Caki2 (cell line): ENCODE data around the gene PHF14. TPM values are rescaled to one million over a fixed set of nuclear protein-coding genes. Genes with fewer than 3 reads are reported as not detected.
"Not testable (repeated sequence)": the region's sequence is repeated elsewhere in the genome, so short reads cannot be mapped to it uniquely, and the experiment has no call there.

Source experiments
- DNase-seq: peaks from one replicate; pipeline ENCODE4 v3.0.0-alpha.2; 2015; ENCODE audit warnings: low read depth
- in situ Hi-C: cut with HindIII; loops from 2 replicates; pipeline ENCODE4 v1.10.0; 2016; ENCODE audit warnings: low sequenced_read_pairs, low pct_unique_long_range_greater_than_20kb, mixed read lengths
- total RNA-seq: library from RNA; depleted of rRNA; stranded (reverse); fragments of >200 nt; shearing (Covaris generic); gene quantifications from 2 replicates; pipeline ENCODE4 v1.2.3, GENCODE V29; 2014; ENCODE audit warnings: low replicate concordance; rRNA removed

PHF14 gene, protein sequence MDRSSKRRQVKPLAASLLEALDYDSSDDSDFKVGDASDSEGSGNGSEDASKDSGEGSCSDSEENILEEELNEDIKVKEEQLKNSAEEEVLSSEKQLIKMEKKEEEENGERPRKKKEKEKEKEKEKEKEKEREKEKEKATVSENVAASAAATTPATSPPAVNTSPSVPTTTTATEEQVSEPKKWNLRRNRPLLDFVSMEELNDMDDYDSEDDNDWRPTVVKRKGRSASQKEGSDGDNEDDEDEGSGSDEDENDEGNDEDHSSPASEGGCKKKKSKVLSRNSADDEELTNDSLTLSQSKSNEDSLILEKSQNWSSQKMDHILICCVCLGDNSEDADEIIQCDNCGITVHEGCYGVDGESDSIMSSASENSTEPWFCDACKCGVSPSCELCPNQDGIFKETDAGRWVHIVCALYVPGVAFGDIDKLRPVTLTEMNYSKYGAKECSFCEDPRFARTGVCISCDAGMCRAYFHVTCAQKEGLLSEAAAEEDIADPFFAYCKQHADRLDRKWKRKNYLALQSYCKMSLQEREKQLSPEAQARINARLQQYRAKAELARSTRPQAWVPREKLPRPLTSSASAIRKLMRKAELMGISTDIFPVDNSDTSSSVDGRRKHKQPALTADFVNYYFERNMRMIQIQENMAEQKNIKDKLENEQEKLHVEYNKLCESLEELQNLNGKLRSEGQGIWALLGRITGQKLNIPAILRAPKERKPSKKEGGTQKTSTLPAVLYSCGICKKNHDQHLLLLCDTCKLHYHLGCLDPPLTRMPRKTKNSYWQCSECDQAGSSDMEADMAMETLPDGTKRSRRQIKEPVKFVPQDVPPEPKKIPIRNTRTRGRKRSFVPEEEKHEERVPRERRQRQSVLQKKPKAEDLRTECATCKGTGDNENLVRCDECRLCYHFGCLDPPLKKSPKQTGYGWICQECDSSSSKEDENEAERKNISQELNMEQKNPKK
- total RNA-seq, result 21.1 and 36.8 TPM in 2 replicates

DNA sequence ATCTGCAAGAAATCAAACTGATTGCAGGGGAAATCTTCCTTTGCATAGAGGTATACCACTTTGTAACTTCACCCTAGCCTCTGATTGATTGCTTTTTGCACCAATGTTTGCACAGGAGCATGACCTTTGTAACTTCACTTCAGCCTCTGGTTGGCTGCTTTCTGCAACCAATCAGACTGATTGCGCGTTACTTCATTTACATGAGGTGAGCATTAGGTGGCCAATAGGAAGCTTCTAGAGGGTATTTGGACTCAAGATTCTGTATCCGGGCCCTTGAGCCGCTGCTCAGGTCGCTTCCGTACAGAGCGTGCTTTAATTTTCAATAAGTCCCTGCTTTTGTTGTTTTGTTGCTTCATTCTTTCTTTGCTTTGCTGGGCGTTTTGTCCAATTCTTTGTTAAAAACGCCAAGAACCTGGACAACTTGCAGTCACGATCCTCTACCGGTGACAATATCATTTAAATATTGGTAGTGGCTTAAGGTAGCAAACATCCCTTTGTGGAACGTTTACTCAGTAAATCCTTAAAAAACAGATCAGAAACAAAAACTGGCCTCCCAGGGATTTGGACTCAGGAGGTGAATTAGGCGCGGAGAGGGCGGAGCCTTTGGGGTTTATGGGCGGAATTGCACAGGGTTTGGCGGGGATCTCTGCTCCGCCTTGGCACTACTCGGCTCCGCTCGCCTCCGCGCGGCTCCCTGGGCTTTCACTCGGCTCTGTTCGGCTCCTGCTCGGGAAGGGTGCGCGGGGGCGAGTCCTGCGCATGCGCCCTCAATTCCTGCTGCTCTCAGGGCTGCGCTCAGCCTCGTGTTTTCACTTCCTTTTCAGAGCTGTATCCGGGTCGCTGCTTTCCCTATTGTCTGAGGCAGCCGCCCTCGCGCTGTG, at the start of gene PHF14:
Gene PHF14 (plus strand): TSS at position 812 of the 881 bp plus-strand sequence. CDS start 452 bp downstream, outside the sequence.
- peak; percentile 97 for DNase-seq
- in situ Hi-C loops, result no loop called here

DNA sequence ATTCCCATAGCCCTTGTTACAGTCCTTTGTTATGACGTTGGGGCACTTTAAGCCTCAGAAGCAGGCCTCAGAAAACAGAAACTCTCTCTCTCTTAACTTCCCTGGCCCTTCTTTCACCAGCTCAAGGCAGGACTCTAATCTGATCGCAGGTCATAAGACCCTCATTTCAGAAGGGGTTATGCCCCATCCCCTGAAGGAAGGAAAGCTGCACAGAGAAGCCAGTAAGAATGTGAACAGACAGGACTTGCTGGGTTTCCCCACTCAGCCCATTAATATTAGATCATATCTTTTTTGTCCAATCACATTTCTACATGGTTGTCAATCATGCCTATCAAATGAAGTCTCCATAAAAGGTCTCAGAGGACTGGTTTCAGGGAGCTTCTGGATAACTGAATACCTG, 49.3 kb upstream of the PHF14 start:
- in situ Hi-C loops, result no loop called here

DNA sequence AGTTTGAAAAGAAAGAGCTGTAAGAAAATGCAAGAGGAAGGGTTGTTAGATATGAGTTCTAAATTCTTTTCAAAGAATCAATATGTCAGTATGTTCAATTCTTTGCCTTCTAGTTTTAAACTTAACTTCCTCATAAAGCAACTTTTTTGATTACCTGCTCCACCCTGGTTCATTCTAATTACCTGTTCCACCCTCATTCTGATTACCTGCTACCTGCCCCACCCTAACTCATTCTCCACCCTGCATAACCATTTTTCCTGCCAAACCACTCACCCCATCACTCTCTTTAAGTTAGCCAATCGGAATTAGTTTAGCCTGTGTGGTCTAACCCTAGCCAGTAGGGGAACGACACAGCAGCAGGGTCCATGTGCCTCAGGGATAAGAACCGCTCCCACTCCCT, 45.5 kb upstream of the PHF14 start:
- in situ Hi-C loops, DNase-seq: not testable (repeated sequence)

More for the DNA sequence above, 49.3 kb upstream of the PHF14 start:
- DNase-seq, result no peak

DNA sequence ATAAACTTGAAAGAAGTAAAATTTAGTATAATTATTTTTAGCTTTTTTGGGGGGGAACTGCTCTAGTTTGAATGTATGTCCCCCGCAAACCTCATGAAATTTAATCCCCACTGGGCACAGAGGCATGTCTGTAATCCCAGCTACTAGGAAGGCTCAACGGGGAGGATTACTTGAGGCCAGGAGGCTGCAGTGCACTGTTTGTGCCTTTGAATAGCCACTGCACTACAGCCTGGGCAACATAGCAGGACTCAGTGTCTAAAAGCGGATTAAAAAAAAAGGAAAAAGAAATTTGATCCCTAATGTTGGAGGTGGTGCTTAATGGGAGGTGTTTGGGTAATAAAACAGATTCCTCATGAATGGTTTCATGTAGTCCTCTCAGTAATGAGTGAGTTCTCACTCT, 43.1 kb upstream of the PHF14 start:
- no peak for DNase-seq
- in situ Hi-C loops, result no loop called here

DNA sequence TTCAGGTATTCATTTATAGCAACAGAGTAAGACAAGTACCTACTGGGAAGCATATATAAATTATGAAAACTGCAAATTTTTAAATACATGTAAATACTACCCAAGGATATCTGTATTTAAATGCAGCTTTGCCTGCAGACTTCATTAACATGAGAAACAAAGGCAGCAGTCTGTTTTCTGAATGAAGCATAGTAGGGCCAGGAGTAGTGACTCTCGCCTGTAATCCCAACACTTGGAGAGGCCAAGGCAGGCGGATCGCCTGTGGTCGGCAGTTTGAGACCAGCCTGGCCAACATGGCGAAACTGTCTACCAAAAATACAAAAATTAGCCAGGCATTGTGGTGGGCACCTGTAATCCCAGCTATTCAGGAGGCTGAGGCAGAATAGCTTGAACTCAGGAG, 42.5 kb upstream of the PHF14 start:
- no peak for DNase-seq
- in situ Hi-C loops, result no loop called here

DNA sequence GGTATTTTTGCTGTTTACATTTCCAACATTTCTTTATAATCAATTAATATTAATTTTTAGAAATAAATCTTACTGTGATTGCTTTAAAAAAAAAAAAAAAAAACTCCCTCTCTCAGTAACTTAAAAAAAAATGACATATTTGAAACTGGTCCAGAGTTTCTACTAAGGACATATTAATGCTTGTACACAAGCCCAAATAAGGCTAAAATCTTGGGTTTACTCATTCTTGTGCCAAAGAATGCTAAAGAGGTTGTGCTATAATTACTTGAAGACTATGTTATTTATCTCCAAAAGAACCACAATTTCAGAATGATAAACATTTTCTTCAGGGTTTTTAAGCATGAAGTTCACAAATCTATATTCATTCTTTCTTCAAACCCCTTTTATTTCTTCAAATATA, 39.4 kb upstream of the PHF14 start:
- DNase-seq, result no peak
- in situ Hi-C loops, result no loop called here

DNA sequence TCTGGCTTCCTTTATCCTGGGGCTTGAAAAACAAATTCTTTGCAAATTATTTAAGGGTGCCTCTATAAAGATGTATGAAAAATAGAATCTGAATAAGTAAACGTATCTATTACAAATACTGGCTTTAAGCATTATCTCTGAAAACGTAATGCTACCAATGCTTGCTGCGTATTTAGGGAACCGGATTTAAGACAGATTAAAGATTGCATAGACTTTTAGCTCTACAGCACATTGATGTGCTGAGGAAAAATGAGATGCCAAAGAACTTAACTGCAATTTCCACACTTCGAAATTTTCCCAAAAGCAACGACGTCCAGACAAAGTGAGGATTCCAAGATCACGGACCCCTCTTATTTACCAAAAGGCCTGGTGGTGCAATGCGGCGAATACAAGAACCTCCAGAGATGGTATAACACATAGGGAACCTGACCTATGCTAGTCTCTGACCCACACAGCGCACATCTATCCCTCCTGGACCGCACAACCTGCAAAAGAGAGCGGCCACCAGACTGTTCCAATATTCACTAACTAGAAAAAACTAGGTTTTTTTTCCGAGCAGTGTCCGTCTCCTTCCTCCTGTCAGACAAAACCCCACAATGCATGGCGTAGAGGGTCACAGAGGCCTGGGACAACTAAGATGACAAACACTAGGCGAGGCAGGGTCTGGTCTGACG, 34.3 kb upstream of the PHF14 start:
- no peak for DNase-seq
- in situ Hi-C loops, result no loop called here

DNA sequence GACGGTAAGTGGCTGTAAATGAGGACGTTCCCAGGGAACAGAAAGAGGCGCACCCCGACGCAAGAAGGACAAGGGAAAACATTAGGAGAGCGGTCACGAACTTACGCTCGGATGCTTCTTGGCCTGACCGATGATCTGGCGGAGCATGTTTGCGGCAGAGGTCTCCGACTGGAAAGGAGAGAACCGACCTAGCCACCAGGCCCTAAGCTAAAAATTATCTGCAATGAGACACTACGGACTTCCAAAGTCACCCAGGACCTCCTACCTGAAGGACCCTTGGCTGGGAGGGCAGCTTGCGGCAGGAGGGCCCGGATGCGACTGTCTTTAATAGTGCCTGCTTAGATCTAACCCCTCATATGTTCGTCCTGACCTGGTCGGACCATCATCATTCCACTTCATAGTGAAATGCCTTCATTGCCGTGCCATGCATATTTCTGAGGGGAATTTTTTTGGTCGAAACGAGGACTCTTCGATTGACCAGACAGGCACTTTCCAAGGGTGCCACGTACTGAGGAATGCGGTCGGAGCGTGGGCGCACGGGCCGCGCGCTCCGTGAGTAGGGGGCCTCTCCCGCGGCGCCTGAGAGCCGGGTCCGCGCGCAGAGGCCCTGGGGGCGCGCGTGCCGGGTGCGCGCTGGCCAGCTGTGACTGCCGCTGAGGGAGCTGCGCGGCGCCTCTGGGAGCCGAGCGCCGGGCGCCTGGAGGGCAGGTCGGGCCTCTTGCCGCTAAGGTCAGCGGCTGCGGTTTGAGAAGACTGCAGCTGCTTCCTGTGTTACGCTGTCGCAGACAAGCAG, 33.6 kb upstream of the PHF14 start:
- in situ Hi-C loops, result no loop called here
- DNase-seq, result peak; percentile 98

DNA sequence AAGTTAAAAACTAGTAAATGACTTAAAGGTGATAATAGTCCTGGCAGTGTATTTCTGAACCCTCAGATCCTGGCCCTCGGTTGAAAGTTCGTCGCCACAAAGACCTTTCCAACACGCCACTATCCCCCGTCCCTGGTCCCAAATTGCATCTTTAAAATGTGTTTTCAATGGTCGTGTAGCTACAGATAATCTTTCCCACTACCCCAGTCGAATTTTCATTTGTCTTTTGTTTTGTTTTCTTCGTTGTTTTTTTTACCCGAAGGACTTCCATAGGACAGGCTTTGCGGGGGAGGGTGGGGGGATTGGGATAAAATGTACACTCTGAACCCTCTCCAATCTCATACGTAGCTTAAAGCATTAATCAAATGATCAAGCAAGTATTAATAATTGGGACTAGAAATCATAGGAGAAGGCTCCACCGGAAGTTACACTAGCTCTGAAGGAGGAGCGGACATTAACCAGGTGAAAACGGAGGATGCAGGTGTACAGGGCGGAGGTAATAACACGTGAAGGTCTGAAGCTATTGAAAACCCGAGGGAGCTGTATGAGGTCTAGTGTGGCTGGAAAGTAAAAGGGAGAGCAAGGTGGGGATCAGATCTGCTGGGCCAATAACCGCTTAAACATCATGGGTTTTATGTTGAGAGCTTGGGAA, 32.8 kb upstream of the PHF14 start:
- in situ Hi-C loops, result no loop called here
- DNase-seq, result no peak

DNA sequence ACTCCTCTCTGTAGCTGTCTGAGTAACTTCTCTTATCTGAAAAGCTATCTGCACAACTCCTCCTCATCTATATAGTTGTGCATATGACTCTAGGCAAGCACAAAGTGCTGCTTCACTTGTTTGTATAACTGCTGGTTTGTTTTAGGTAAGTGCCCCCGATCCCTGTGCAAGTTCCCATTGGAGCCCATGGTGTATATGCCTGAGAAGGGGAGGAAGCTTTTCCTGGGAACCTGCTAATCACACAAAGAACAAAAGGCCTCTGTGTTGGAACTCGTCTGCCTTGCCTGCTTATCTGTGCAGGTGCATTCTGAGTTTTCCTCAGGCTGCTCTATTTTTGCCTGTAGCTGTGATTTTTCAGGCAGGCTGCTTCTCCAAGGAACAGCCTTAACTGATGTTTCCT, 23.2 kb upstream of the PHF14 start:
- DNase-seq, result no peak
- in situ Hi-C loops, result no loop called here

DNA sequence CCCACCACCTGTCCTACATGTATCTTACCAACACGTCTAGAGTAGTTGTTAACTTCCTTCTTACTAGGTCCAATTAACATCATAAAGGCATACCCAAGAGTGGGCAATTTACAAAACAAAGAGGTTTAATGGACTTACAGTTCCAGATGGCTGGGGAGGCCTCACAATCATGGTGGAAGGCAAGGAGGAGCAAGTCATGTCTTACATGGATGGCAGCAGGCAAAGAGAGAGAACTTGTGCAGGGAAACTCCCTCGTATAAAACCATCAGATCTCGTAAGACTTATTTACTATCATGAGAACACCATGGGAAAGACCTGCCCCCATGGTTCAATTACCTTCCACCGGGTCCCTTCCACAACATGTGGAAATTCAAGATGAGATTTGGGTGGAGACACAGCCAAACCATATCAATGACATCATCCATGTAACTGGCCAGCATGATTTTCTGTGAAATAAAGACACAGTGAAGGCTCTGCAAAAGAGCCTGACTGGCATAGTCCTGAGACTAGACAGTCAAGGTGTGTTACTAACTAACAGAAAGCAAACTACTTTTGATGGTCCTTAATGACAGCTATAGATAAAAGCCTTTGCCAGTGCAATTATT, 22.6 kb upstream of the PHF14 start:
- DNase-seq, in situ Hi-C loops: not testable (repeated sequence)

DNA sequence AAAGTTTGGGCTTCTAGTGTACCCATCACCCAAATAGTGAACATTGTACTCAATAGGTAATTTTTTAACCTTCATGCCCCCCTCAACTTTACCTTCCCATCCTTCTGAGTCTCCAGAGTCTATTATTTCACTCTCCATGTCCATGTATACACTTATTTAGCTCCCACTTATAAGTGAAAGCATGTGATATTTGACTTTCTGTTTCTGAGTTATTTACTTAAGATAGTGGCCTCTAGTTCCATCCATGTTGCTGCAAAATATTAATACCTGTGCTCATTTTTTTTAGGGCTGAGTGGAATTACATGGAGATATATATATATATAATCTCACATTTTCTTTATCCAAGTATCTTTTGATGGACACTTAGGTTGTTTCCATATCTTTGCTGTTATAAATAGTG, 21.1 kb upstream of the PHF14 start:
- in situ Hi-C loops, result no loop called here
- no peak for DNase-seq

DNA sequence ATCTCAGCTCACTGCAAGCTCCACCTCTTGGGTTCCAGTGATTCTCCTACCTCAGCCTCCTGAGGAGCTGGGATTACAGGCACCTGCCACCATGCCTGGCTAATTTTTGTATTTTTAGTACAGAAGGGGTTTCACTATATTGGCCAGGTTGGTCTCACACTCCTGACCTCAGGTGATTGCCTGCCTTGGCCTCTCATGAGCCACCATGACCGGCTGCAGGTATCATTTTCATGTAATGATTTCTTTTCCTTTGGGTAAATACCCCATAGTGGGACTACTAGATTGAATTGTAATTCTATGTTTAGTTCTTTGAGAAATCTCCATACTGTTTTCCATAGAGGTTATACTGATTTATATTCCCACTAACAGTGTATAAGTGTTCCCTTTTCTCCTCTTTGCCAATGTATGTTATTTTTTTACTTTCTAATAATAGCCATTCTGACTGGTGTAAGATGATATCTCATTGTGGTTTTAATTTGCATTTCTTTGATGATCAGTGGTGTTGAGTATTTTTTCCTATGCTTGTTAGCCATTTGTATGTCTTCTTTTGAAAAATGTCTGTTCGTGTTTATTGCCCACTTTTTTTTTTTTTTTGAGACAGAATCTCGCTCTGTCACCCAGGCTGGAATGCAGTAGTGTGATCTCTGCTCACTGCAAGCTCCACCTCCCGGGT, 20.5 kb upstream of the PHF14 start:
- in situ Hi-C loops, DNase-seq: not testable (repeated sequence)

DNA sequence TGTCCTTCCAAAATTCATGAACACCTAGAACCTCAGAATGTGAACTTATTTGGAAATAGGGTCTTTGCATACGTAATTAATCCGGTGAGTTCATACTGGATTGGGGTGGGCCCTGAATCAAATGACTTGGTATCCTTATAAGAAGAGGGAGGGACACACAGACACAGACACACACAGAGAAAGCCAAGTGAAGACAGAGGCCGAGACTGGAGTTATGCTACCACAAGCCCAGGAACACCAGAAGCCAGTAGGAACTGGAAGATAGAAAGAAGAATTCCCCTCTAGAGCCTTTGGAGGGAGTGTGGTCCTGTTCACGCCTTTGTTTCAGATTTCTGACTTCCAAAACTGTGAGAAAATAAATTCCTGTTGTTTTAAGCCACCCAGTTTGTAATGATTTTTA, 17.1 kb upstream of the PHF14 start:
- no peak for DNase-seq

DNA sequence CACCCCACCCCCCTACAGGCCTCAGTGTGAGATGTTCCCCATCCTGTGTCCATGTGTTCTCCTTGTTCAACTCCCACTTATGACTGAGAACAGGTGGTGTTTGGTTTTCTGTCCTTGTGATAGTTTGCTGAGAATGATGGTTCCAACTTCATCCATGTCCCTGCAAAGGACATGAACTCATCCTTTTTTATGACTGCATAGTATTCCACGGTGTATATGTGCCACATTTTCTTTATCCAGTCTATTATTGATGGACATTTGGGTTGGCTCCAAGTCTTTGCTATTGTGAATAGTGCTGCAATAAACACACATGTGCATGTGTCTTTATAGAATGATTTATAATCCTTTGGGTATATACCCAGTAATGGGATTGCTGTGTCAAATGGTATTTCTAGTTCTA, 13.4 kb upstream of the PHF14 start:
- in situ Hi-C loops, DNase-seq: not testable (repeated sequence)

More for the DNA sequence above, 17.1 kb upstream of the PHF14 start:
- in situ Hi-C loops, result no loop called here

DNA sequence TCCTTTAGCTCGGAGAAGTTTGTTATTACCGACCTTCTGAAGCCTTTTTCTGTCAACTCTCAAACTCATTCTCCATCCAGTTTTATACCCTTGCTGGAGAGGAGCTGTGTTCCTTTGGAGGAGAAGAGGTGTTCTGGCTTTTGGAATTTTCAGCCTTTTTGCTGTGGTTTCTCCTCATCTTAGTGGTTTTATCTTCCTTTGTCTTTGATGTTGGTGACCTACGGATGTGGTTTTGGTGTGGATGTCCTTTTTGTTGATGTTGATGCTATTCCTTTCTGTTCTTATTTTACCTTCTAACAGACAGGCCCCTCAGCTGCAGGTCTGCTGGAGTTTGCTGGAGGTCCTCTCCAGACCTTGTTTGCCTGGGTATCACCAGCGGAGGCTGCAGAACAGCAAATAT, 8.7 kb upstream of the PHF14 start:
- DNase-seq, in situ Hi-C loops: not testable (repeated sequence)
